Measurements from ENCODE around the gene CLC. TPM values are rescaled to one million over a fixed set of nuclear protein-coding genes. Genes with fewer than 3 reads are reported as not detected.

Gene CLC
- not detected in 2 replicates for total RNA-seq (2021)
- percentile 14 among the genes with signal in this experiment for Bru-seq, nascent RNA
- BruChase-seq, experiment 1, labeled RNA remaining after a 2-hour chase: percentile 10 among the genes with signal in this experiment
- not detected for BruChase-seq, experiment 2, labeled RNA remaining after a 6-hour chase
- long read RNA-seq: 0 reads

GRCh38 chr19:39737891-39738290 is at the start of gene CLC:
Gene CLC (minus strand): TSS chr19:39738029. CDS start chr19:39737952, 77 bp downstream.
- ChIA-PET CTCF (no interaction called here), POLR2A (ENCODE audit: low non-redundant PET) (no interaction called here)
- no peak within 1 kb of the TSS for H3K4me3 ChIP-seq (ENCODE audit: low read depth, low read length, poor library complexity, severe bottlenecking)
- H3K27ac ChIP-seq (ENCODE audit: low read depth, low read length, poor library complexity, severe bottlenecking): no peak within 1 kb of the TSS
- DNase-seq (ENCODE audit: low spot score): no peak
- no peaks in the 10 kb centered on the region for H3K36me3 ChIP-seq (ENCODE audit: insufficient read depth, low read length, poor library complexity, severe bottlenecking)
- no TSS peak for BruUV-seq (replicated peaks)
- no peaks in the 10 kb centered on the region for H3K9me3 ChIP-seq (ENCODE audit: low read depth, low read length, poor library complexity, severe bottlenecking)
- no peaks in the 10 kb centered on the region for H3K4me1 ChIP-seq (ENCODE audit: insufficient read depth, low read length, poor library complexity, severe bottlenecking)
- TF ChIP-seq CTCF (conservative IDR thresholded peaks at IDR 0.05; ENCODE audit: low read depth, low read length): no peak
- no peak for TF ChIP-seq EZH2 (IDR thresholded peaks at IDR 0.05; ENCODE audit: borderline replicate concordance, low read depth, low read length, poor library complexity, severe bottlenecking)
- intact Hi-C loops (cut with micrococcal nuclease; ENCODE audit: unreplicated experiment): no loop called here
- peaks cover 48% of the 10 kb centered on the region for H3K27me3 ChIP-seq (replicated peaks; ENCODE audit: insufficient read depth, low read depth, low read length, poor library complexity)

GRCh38 chr19:39780894-39781293 is 43.1 kb upstream of the CLC start:
- no peaks in the 10 kb centered on the region for H3K36me3 ChIP-seq (ENCODE audit: insufficient read depth, low read length, poor library complexity, severe bottlenecking)
- H3K4me1 ChIP-seq (ENCODE audit: insufficient read depth, low read length, poor library complexity, severe bottlenecking): no peaks in the 10 kb centered on the region
- H3K27ac ChIP-seq (ENCODE audit: low read depth, low read length, poor library complexity, severe bottlenecking): no peak overlapping the region
- POLR2A ChIA-PET (ENCODE audit: low non-redundant PET): no interaction called here
- intact Hi-C loops (cut with micrococcal nuclease; ENCODE audit: unreplicated experiment): no loop called here
- peaks cover 60% of the 10 kb centered on the region for H3K27me3 ChIP-seq (replicated peaks; ENCODE audit: insufficient read depth, low read depth, low read length, poor library complexity)
- no TSS peak for BruUV-seq (replicated peaks)
- CTCF ChIA-PET: no interaction called here
- H3K9me3 ChIP-seq (ENCODE audit: low read depth, low read length, poor library complexity, severe bottlenecking): no peaks in the 10 kb centered on the region
- TF ChIP-seq EZH2 (IDR thresholded peaks at IDR 0.05; ENCODE audit: borderline replicate concordance, low read depth, low read length, poor library complexity, severe bottlenecking) (no peak), CTCF (conservative IDR thresholded peaks at IDR 0.05; ENCODE audit: low read depth, low read length) (no peak)
- H3K4me3 ChIP-seq (ENCODE audit: low read depth, low read length, poor library complexity, severe bottlenecking): no peak overlapping the region
- no peak for DNase-seq (ENCODE audit: low spot score)

GRCh38 chr19:39778763-39779162 is 40.9 kb upstream of the CLC start, which contains the start of gene LEUTX:
Gene LEUTX (plus strand): TSS chr19:39778854. CDS start chr19:39778921, 67 bp downstream.
- Histone ChIP-seq H3K9me3 (ENCODE audit: low read depth, low read length, poor library complexity, severe bottlenecking) (no peaks in the 10 kb centered on the region), H3K27ac (ENCODE audit: low read depth, low read length, poor library complexity, severe bottlenecking) (no peak within 1 kb of the TSS), H3K4me1 (ENCODE audit: insufficient read depth, low read length, poor library complexity, severe bottlenecking) (no peaks in the 10 kb centered on the region), H3K4me3 (ENCODE audit: low read depth, low read length, poor library complexity, severe bottlenecking) (no peak within 1 kb of the TSS), H3K36me3 (ENCODE audit: insufficient read depth, low read length, poor library complexity, severe bottlenecking) (no peaks in the 10 kb centered on the region), H3K27me3 (replicated peaks; ENCODE audit: insufficient read depth, low read depth, low read length, poor library complexity) (peaks cover 51% of the 10 kb centered on the region)
- BruUV-seq (replicated peaks): no TSS peak
- TF ChIP-seq CTCF (conservative IDR thresholded peaks at IDR 0.05; ENCODE audit: low read depth, low read length) (no peak), EZH2 (IDR thresholded peaks at IDR 0.05; ENCODE audit: borderline replicate concordance, low read depth, low read length, poor library complexity, severe bottlenecking) (no peak)
- POLR2A ChIA-PET (ENCODE audit: low non-redundant PET): no interaction called here
- intact Hi-C loops (cut with micrococcal nuclease; ENCODE audit: unreplicated experiment): no loop called here
- CTCF ChIA-PET: interaction anchor here (0.5 kb wide), 1 partner anchor 11 kb away, joined by 3 read pairs; no protein-coding TSS in a partner anchor
- DNase-seq (ENCODE audit: low spot score): no peak

Data from A673 (cell line).